NCI-H510A (cell line): ENCODE data around the gene WNK4.

Source experiments
- DNase-seq: peaks from one replicate; lab custom pipeline; 2025; lab: John Stamatoyannopoulos, UW

The WNK4 gene

GRCh38 chr17:42797067-42798007, 16.9 kb downstream of the WNK4 start:
- no peak for DNase-seq

- no peak for DNase-seq
Observed at GRCh38 chr17:42798011-42798382, 17.6 kb downstream of the WNK4 start.

DNA sequence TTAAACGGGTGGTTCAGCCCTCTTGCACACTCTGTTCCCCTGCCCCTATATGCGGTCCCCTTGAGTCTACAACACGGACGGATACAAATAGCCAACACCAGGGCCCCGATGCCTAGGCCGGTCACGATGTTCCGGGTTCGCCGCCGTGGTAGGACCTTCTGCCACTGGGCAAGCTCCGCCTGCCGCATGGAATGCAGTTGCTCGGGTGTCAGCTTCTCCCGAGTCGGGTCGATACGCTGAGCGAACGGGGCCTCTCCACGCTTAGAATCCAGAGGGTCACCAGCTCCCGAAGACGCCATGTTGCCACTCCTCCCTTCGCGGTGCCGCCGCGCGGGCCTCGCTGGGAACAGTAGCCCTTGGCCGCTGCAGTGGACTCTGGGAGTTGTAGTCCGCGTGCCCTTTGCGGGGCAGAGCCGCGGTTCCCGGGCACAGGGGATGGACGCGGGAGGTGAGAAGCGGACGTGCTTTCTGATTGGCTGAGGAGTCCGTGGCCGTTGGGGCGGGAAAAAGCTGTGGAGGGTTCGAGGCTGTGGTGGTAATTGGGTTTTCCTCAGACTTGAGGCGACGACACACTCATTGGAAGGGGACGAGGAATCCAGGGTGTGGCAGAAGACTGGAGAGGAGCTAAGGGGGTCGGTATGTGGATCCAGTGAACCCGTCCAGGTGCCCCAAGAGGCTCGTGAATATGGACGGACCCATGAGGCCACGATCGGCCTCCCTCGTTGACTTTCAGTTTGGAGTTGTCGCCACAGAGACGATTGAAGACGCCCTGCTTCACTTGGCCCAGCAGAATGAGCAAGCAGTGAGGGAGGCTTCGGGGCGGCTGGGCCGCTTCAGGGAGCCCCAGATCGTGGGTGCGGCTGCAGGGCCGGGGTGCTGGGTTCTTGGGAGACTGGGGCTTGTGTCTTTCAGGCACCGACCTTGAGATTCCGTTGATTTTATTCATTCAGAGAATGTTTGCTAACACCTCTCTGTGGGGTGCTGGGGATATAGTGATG, 18.3 kb downstream of the WNK4 start, which contains the start of the genes CNTD1 and COA3:
CNTD1 (plus strand) TSS at position 479 of the 998 bp plus-strand sequence; CDS start at position 686, 207 bp downstream.
COA3 (minus strand) TSS at position 322 of the 998 bp plus-strand sequence; CDS start at position 299, 23 bp downstream.
- DNase-seq: peak; percentile 76

DNA sequence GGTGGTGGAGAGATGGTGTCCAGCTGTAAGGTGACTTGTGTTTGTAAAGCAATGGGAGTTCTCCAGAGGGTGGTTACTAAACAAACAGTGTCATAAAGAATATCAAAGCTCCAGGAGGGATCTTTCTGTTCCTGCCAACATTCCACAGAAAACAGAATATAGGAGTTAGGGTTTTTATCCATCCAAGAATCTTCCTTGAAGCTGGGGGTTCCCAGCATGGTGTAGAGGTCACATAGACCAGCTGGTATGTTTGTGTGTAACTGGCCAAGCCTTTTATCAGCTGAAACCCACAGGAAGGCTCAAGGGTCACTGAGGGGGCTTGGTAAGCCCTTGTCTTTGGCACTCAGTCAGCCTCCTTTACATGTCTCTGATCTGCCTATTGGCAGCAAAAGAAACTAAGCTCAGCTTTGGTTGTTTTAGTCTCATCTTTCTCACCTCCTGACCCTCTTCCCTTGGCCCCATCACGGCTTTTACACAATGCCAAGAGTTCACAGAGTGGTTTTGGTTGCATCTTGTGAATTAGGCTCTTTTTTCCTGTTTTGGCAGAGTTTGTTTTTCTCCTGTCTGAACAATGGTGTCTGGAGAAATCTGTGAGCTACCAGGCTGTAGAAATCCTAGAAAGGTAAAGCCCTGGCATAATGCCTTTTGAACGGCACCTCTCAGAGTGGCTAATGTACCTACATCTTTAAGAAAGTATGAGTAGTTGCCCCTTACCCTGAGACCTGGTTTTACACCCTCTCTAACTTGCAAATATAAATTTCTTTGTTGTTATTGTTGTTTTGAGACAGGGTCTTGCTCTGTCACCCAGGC, 22.9 kb downstream of the WNK4 start:
- no peak for DNase-seq

DNA sequence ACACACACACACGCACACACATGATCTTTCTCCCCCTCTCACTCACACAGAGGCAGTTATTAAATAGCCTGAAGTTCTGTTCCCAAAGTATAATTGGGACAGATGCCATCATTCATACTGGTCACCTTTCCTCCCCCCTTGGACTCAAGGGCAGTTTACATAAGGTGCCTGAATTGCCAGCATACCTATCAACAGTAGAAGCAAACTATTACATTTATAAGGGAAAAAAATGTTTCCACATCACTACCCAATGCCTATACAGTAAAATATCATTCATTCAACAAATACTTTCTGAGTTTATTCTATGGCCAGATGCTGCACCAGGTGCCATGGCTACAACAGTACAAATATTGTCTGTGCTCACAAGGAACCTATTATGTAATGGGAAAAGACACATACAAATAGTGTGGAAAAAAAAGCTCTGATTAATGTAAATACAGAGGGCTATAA, 24.5 kb downstream of the WNK4 start:
- no peak for DNase-seq

DNA sequence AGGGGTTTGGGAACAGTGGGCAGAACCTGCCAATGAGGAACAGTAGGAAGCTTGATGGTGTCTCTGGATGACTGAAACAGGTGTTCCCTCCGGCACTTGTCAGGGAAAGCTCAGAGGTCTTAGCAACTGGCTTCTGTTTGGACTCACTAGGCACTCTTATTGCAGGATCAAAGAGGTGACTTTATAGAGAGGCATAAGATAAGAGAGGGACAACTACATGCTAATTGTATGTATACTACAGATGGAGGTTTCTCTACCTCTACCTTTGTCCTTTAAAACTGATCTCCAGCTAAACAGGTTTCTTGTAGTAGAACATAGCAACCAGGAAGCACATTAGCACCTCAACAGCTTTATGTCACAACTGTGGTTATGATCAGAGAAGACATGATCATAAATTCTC, 25.8 kb downstream of the WNK4 start:
- no peak for DNase-seq

DNA sequence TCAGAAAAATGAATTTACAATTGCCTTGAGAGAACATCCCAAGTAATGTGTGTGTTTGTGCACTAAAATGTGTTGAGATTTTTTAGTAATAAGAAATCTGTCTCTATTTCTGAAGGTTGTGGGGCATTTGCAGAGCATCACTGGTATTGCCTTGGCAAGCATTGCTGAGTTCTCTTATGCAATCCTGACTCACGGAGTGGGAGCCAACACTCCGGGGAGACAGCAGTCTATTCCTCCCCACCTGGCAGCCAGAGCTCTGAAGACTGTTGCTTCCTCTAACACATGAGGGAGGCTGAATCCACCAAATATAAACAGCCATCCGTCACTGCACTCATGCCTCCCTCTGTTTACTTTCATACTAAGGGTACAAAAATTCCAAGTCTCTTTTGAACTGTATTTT, 28.8 kb downstream of the WNK4 start:
- no peak for DNase-seq

DNA sequence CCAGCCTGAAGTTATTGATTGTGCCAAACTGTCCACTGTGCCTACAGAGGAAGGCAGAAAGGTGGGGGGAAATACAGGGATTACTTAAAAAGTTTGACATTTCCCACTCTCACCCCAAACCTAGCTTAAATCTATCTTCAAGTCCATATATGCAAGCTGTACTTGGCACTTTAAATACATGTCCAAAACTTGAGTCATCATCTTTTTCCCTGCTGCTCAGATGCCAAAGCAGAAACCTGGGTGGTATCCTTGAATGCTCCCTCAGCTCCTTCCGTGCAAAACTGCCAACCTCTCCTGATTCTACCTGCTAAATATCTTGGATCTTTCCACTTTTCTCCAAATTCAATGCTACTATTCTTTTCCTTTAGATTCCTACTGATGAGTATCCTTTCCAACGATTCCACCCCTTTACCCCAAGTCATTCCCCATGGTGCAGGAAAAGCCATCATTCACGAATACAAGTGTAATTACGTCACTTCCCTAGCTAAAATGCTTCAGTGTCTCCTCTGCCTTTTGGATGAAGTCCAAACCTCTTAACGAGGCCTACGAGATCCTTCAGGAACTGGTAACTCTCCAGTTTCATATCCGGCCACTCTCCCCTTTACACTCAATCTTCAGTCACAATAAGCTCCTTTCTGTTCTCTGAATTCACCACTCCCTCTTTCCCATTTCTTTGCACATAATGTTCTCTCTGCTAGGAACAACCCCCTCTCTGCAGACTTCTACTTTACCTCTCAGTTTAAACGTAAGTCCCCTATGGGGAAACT, 34.4 kb downstream of the WNK4 start:
- DNase-seq: peak; percentile 18

DNA sequence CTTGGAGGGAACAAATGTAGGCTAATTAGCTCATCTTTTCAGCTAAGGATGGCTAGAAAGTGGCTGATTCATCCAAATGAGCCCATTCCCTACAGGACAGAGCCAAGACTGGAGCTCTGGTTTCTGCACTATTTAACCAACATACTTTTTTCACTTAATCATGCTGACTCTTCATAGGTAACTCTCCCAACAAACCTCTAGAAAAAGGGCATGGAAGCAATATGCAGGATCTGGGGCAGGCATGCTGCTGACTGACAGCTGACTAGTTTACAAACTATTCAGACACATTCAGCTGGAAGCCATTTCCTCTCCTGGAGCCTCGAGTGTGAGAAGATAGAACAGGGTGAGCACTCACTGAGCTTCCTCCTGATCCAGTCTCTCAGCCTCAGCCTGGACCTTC, 37.5 kb downstream of the WNK4 start:
- DNase-seq: no peak

DNA sequence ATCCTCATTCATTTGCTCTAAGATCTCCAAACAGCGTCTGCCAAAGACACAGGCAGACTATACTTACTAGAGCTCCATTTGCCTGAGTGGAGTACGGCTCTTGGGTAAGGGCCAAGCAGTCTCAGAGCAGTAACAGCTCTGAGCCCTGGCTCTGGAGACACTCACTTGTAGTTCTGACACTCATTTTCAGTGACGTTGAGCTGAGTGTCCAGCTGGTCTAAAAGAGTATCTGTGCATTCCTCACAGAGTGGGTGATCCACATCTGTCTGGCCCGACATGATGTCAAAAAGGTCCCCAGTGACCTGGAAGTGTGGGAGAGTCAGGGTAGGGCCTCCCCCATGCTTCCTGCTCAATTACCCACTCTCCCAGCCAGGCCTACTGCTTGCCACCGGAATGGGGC, 38.0 kb downstream of the WNK4 start:
- DNase-seq: no peak

GRCh38 chr17:42819939-42820535, 39.6 kb downstream of the WNK4 start:
- DNase-seq: peak; percentile 79

DNA sequence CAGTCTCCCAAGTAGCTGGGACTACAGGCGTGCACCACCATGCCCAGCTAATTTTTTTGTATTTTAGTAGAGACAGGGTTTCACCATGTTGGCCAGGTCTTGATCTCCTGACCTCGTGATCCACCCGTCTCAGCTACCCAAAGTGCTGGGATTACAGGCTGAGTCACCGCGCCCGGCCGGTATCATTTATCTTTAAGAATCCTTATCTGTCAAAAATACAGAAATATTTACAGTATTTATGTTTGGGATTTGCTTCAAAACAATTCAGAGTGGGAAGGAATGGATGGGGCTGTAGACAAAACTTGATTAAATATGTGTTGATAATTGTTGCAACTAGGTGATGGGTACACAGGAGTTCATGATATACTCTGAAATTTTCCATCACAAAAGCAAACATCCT, 40.8 kb downstream of the WNK4 start:
- no peak for DNase-seq

DNA sequence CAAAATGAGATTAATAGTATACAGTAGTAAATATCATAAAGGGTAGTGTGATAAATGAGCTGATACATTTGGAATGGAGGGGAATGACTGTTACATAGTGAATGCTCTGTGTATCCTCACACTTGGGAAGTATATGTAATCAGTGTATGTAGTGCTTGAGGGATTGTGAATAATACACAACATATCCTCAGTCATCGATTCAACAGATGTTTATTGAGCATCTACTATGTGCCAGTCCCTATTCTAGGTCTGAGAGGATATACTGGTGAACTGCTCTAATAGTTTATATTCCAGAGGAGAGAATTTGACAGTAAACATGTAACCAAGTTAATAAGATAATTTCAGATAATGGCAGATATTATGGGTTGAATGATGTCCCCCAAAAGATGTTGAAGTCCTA, 47.1 kb downstream of the WNK4 start:
- no peak for DNase-seq

- DNase-seq: no peak
Observed at GRCh38 chr17:42830971-42831370, 50.6 kb downstream of the WNK4 start.

DNA sequence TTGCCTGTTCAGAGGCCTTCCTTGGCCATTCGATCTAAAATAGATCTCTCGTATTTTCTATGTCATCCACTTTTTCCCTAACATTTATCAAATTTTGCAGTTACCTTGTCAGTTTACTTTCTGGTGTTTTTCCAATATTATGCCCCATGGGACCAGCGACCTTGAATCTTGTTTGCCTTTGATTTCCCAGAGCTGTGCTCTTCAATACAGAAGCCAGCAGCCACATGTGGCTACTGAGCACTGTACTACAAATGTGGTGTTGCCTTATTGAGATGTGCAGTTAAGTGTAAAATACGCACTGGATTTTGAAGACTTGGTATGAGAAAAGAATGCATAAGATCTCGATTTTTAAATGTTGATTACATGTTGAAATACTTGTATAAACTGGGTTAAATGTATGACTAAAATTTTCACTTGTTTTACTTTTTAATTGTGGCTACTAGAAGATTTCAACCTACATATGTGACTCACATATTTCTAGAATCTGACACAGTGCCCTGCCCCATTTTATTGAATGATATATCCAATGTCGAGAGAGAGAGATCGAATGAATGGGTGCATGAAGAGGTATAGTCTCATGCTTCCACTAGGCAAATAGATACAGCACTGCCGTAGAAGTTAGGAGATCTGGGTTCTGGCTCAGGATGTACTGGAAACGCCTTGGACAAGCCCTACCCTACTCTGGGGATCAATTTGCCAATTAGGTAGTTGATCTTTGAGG, 52.0 kb downstream of the WNK4 start:
- no peak for DNase-seq

GRCh38 chr17:42832934-42833766, 52.7 kb downstream of the WNK4 start, which contains the start of gene PSME3:
PSME3 (plus strand) TSS chr17:42833397; CDS start chr17:42833632, 235 bp downstream.
- peak; percentile 80 for DNase-seq

- peak; percentile 13 for DNase-seq
Observed at GRCh38 chr17:42833767-42834422, 53.5 kb downstream of the WNK4 start.

DNA sequence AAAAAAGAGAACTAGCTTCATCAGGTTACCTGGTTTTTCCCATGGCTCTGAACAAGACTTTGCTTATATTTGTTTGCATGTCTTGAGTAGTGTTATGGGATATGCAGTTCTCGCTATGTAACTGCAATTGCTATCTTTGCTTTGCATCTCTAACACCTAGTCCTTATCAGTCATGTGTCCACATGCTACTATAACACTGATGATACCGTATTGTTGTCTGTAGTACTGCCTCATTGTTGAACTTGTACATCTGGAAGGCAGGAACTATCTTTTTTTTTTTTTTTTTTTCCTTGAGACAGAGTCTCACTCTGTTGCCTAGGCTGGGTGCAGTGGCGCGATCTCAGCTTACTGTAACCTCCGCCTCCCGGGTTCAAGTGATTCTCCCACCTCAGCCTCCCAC, 55.3 kb downstream of the WNK4 start:
- no peak for DNase-seq
